NCI-H2029 (cell line): ENCODE data around the gene ADD3.

Experiments used
- DNase-seq: peaks from one replicate; lab custom pipeline; 2025; lab: John Stamatoyannopoulos, UW

ADD3 gene

DNA sequence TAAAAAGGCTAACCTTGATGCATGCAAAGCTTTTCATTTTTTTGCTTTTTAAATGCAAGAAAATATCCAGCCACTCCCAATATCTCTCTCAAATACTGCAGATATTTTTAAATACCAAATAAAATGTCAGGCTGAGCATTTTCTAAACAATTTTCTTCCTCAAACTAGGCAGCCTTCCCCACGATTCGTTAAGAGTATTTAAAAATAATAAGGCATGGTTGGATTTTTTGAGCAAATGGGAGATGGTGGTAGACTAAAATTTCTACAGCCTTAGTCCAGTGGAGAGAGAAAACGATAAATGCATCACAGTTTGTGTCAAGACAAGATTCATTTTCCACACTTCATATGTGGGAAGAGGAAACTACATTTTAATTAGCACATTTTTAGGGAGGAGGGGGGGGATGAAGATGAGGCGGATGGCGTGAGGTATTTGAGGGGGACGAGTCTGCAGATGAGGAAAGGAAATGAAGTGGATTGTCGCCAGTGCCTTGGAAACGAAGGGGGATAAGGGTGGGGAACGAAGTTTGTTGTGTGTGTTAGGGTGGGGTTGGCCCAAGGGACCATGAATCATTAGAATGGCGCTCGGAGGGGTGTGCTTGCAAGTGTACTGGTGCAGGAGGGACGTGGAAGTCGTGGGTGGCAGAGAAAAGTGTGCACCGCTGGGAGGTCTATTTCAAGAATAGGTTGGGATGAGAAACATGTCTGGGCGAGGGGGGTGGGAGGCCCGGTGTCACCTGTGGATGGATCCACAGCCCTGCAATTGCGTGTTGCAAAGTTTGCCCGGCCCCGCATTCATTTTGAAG, 1.2 kb upstream of the ADD3 start:
- DNase-seq, result no peak

DNA sequence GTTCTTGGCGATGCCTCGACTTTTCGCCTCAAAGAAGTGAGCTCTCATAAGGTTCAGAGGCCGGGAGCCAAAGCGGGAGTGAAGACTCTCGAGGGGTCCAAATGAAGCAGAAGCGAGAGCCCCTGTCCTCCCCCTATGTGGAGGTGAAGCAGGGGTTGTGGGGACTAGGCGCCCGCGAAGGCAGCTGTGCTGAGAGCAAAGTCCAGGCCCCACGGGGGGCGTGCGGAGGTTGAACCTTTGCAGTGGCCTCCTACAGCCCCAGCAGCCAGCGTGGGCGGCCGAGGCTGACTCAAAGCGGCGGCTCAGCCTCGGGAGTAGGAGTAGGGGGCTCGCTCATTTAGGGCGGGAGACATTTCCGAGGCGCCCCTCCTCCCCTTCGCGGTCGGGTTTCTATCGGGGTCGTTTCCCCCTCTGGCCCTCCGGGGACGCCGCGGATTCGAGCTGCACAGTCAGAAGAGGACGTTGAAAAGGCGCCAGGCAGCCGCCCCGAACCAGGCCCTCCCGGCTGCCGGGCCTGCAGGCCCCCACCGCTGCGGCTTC, 553 bp upstream of the ADD3 start:
- no peak for DNase-seq

DNA sequence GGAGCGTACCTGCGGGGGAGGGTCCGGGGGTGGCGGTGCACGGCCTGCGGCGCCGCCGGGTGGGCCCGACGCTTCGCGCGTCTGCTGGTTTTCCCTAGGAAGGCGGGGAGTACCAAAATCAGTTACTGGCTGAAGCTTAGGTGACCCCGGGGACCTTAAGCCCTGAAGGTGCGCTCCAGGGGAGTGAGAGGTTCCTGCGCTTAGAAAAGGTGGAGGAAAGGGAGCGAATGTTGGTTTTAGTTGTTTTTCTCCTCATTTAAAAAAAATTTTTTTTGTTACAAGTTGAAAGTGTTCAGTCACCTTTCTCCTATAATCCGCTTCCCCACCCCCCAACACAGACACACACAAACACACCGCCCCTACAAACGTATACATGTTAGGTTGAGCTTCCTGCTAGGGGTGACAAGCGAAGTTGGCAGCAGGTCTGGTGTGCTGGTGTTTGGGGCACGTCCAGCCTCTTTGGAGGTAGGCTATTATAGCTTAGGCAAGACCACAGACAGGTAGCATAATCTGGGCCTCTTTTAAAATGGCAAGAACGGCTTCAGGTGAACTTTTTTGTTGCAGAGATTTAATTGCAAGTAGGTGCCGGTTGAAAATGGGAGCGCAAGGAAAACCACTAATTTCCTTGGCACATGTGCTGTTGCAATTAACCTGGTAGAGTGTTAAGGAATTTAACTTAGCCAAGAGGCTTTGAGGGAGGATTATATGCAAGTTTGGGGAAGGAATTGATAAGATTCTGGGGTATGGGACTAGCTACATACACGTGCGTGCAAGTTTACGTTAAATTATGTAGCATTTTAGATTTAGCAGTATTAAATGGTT, 945 bp downstream of the ADD3 start:
- no peak for DNase-seq

DNA sequence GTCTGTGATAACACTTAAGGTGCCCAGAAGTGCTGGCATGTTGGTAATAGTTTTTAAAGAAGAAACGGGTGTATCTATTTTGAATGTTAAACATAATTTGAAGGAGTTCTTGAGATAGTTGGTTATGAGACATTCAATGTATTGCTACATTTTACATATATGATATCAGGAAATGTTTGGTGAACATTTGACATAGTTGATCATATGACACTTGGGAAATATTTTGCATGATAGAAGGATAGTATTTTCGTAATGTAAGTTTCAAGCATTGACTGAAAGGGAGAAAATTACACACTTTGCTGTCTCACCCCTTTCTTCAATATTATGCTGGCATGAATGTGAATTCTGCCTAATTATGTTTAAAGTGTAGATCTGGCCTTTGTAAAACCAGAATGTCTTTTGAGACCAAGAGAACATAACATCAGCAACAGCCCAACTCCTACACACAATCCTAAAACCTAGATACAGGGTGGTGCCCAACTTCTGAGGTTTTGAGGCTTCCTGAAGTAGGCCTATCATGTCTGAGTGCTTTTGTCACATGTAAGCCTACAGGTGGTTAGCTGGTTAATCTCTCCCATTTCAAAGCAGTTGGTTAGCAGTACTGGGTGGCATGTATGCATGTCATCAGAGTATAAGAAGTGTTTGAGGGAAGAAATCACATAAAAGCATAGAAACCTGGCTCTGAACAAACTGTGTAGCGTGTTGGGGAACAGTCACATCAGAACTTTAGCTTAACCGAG, 2.1 kb downstream of the ADD3 start:
- no peak for DNase-seq

DNA sequence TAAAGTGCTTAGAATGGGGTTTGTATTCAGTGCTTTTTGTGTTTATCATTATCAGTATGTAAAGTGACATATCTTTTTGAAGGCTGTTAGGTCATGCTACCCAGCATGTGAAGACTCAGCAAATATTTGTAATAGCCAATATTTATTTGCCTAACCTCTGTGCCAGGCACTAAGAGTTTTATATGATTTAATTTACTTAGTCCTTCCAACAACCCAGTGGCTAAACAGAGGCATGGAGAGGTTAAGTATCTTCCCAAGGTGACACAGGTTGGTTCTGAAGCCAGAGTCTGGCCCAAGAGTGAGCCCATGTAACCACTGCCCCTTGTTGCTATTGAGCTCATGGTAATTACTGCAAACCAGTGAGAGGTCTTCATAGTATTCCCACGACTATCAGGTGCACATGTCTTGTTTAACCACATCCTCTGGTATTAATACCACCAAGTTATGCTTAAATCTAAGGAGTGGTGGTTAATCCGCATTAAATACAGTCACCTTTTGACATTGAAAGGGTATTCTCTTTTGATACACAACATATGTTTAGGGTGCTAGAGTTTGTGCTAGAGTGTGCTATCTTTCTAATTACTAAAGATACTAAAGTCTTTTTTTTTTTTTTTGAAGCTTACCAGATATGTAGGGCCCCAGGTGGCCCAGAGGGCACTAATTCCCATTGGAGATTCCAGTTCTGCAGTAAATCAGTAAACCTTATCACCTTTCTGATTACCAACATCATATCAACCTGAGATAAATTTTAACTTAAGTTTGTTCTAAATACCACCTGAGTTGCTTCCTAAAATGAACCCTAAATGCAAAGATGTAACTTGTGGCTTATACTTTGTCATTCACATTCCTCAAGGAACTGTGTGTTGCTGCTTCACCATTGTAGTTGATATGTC, 2.9 kb downstream of the ADD3 start:
- no peak for DNase-seq

DNA sequence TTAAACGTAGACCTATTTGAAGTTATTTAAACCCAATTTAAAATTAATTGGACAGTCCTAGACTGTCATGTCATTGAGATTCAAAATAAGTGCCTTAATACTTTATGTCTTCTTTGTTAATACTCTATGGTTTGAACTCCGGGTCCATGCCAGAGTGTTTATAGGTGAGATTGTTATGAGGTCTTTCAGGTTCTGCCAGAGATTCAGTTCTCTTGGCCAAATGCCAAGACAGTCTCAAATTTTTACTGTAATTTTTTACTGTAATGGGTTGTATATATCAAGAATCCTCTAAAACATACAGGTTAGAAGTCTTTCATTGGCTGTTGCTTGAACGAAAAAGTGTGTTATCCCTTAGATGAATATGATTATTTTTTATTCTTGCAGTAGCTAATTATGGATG, 3.9 kb downstream of the ADD3 start:
- no peak for DNase-seq

DNA sequence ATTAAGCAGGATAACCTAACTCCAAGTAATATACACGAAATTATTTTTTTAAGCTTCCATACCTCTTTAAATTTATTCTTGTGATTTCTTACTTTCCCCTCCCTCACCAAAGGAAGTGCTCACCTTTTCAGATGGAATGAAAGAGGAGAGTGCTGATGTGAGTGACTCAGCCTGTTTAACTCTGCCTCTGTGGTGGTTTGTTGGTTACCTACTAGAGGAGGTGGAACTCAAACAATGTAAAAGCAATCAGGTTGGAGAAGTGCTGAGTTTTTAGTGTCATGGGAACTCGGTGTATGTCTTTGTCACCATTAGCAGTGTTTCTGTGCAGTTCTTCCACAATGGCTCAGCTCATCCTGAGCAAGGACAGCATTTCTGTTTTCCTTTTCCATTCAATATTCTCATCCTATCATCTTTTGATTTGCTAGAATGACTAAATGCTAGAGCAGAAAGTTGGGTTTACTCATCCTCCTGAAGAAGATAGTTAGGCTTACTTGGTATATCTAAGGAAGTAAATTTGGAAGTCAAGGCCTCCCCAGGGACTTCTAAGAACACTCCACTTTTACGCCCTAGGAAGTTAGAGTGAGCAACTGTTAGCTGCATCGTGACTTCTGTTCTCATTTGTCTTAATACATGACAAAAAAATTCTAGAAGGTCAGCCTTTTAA, 6.0 kb downstream of the ADD3 start:
- no peak for DNase-seq

DNA sequence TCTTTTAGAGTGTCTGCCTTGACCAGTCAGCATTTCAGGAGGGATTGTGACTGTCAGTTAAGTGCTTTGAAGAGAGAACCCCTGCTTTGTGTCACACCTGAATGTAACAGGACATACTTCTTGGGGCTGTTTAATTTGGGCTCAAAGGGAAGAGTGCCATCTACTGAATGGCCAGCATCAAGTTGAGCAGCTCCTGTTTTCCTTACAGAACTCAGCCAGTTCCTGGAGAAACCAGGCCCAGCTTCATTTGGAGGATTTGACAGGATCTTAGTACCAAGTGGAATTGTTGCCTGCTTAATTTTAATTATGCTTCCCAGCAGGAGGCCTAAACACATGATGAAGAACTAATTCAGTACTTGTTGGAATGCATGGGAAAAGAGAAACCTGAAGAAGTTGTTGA, 8.3 kb downstream of the ADD3 start:
- DNase-seq, result no peak

DNA sequence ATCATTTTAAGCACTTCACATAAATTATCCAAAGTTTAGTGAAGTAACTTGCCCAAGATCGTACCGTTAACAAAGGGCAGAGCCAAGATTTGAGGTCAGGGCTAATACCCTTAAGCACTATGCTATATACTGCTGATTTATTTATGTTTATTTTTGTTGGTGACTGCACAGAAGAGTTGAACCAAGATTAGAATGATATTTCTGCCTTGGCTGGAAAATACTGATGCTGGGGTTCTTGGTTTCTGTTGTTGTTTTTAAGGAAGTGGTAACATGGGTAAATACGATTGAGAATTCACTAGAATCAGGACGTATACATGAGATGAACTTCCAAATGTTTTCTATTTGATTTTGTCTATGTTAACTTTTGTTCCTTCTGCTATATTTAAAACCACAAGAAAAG, 9.3 kb downstream of the ADD3 start:
- DNase-seq, result no peak

DNA sequence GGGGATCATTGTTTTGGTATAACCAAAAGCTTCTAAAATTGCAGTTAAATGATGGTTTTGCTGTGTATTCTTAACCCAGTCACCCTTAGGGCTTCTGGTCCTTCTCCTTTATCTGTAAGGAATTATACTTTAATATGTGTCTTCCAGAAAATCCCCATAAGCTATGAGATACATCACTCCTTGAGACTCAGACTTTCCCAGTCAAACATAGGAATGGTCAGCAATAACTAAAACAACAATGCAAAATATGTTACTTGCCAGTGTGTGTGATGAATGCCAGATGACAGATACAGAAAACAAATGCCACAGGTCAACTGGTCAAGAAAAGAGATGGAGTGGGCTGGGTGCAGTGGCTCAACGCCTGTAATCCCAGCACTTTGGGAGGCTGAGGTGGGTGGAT, 10.1 kb downstream of the ADD3 start:
- DNase-seq, result no peak

DNA sequence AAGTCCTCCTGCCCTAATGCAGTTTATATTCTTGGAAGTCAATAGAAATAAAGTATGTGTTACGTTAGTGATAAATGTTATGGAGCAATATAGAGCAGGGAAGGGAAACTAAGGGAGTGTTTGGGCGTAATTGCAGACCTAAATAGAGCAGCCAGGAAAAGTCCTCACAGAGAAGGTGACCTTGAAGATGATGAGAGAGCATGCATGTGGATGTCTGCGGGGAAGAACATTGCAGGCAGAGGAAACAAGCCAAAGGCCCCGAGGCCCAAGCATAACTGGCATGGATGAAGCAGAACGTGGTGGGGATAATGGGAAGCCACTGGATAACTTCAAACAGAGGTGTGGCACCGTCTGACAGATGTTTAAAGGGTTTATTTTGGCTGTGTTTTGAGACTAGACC, 12.5 kb downstream of the ADD3 start:
- DNase-seq, result no peak

DNA sequence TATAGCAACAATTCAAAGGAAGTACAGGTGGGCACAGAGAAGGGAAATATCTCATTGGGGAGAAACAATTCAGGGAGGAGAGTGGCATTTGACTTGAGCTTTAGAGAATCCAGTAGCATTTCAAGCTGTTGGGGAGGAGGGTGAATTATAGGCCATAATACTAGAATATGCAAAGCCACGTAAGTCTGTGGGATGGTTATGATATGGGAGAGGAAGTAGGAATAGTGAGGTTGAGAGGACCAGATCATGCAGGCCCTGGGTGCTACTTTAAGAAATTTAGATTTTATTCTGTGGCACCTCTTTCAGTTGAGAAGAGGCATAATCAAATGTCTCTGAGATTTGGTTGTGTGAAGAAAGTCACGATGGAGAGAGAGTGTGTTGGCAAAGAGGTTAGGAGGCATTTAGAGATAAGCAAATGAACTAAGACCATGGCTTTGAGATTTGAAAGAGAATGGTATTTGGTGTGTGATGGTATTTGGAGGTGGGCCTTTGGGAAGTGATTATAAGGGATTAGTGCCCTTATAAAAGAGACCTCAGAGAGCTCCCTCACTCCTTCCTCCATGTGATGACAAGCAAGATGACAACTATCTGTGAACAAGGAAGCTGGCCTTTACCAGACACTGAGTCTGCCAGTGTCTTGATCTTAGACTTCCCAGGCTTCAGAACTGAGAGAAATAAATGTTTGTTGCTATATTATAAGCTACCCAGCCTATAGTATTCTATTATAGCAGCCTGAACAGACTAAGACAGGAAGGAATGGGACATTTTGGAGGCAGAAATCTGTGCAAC, 15.1 kb downstream of the ADD3 start:
- DNase-seq, result no peak

DNA sequence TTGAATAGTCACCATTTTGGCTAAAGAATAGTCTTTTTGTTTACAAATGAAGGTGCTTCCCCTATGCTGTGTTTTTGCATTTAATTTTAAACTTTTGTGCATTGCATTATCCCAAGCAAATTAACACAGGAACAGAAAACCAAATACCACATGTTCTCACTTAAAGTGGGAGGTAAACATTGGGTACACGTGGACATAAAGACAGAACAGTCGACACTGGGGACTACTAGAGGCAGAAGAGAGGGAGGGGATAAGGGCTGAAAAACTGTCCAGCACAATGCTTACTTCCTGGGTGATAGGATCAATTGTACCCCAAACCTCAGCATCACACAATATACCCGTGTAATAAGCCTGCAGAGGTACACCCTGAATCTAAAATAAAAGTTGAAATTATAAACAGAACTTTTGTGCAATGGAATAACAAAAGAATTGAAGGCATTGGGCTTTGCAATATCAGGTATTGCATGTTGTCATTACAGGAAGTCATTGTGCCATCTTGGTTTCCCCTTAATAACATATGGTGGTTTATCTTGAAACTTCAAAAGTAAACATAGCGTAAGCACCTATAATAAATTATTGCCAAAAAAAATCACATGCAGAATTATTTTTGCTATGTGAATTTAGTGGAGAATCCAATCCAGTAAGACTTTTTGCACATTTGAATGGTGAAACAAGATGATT, 16.1 kb downstream of the ADD3 start:
- no peak for DNase-seq

DNA sequence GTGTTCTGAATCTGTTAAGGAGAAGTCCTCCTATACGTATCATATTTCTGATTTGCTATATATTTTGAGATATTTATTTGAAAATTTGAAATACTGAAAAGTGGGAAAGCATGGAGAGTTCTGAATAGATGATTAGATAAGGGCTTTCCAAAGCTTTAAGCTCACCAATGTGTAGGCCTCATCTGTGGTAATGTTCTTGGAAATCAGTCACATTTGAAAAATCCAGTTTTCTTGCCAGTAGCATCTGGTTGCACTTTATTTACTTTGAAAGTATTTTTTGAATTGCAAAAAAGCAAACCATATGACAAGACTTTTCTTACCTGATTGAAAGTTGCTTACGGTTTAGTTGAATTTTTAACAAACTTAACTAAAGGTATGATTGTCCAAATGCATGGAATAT, 21.7 kb downstream of the ADD3 start:
- DNase-seq, result no peak

DNA sequence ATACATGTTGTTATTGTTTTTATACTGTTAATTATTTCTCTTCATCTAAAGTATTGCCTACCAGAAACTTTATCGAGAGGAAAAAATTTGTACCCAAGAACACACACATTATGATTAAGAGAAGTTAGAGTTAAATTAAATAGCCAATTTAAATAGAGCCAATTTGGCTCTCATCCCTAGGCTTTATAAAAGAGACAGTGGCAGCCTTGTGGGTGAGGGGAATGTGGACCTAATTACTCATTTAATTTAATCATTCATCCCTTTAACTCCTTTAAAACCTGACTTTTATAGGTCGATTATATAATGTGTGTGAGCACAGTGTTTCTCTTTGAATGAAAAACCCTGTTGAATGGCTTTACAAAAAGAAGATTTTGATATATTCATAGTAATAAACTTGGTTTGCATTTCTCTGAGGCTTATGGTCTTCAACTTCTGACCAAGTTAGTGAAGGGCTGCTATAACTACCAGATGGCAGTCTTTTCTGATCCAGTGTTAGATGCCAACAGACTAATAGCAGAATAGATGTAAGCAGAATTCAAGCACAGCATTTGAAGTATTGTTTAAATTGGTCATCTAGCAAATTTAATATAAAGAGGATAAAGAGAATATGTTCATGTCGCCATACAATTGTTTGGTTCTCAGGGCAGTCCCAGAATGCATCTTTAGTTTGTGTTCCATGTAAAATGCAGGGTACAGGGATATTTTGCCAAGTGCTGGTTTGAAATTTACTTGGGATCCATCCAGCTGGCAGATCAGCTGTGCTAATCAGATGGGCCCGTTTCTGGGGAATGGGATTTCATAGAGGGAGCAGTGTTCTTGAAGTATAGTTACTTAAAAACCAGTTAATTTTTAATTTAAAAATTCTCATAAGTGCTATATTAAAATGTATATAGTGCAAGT, 25.3 kb downstream of the ADD3 start:
- no peak for DNase-seq

DNA sequence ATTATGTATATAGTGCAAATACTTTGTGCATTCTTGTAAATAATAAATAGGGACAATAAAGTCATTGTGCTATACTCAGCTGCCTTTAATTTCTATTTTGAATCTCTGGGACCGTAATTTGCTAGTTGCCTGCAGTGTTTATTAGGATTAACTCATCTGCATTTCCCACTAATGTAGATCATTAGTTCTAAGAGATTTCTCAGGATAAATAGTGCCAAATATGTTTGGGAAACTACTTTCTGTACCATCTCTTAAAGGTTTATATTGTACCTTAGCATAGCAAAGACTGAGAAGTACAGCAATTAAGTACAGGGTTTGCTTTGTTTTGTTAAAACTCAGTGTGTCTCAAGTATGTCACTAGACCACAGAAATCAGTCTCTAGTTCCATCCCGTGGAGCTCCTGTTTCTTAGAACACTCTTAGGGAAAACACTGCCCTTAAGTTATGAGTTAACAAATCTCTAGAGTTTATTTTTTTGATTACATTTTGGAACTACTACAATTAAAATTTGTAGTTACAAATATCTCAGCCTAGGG, 26.0 kb downstream of the ADD3 start:
- DNase-seq, result no peak

DNA sequence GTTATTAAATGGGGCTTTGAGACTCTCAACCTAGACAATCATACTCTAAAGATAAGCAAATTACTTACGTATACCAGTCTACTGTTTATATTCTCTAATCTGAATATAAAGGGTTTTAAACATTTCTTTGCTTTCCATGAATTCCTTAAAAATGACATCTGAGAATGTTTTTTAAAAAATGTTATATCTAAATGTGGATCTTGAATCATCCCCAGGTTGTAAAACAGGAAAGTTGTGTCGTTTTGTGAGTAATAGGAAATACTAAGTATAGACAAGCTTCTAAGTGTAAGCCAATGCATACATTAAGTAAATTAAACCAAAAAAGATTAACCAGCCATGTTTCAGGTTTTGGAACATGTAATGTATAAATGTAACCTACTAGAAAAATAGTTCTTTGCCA, 26.8 kb downstream of the ADD3 start:
- DNase-seq, result no peak
